Activated CD4-positive, CD25-positive, alpha-beta regulatory T cell treated with anti-CD3 and anti-CD28 coated beads, Interleukin-2, amount 50 U/mL, for 72 hours (primary cell): ENCODE results near the gene SAMD5.
"Not testable (repeated sequence)": the region's sequence is repeated elsewhere in the genome, so short reads cannot be mapped to it uniquely, and the experiment has no call there.

Experiments
- DNase-seq: peaks from one replicate; pipeline ENCODE4 v3.0.0; 2021

The SAMD5 gene

GRCh38 chr6:147530132-147531060 lies 21.9 kb downstream of the SAMD5 start:
- no peak for DNase-seq

GRCh38 chr6:147531321-147531720 lies 22.8 kb downstream of the SAMD5 start:
- no peak for DNase-seq

- DNase-seq: no peak
These were observed 25.8 kb downstream of the SAMD5 start for GRCh38 chr6:147534116-147534860.

GRCh38 chr6:147538821-147539220 lies 30.3 kb downstream of the SAMD5 start:
- DNase-seq: no peak

- DNase-seq: no peak
These were observed 31.6 kb downstream of the SAMD5 start for GRCh38 chr6:147540075-147540474.

- DNase-seq: not testable (repeated sequence)
These were observed 33.9 kb downstream of the SAMD5 start for GRCh38 chr6:147542436-147542835.

- DNase-seq: no peak
These were observed 35.9 kb downstream of the SAMD5 start for GRCh38 chr6:147544420-147544819.

GRCh38 chr6:147546501-147547368 lies 38.2 kb downstream of the SAMD5 start:
- DNase-seq: no peak

GRCh38 chr6:147547369-147547902 lies 38.9 kb downstream of the SAMD5 start:
- DNase-seq: no peak

- DNase-seq: no peak
These were observed 40.5 kb downstream of the SAMD5 start for GRCh38 chr6:147548921-147549475.

GRCh38 chr6:147549531-147549930 lies 41.0 kb downstream of the SAMD5 start:
- DNase-seq: no peak

- no peak for DNase-seq
These were observed 43.5 kb downstream of the SAMD5 start for GRCh38 chr6:147551976-147552375.

GRCh38 chr6:147553099-147553498 lies 44.6 kb downstream of the SAMD5 start:
- no peak for DNase-seq

- no peak for DNase-seq
These were observed 45.8 kb downstream of the SAMD5 start for GRCh38 chr6:147554281-147554680.

- DNase-seq: no peak
These were observed 50.5 kb downstream of the SAMD5 start for GRCh38 chr6:147559006-147559405.

GRCh38 chr6:147560670-147561069 lies 52.2 kb downstream of the SAMD5 start:
- no peak for DNase-seq

- DNase-seq: no peak
These were observed 53.2 kb downstream of the SAMD5 start for GRCh38 chr6:147561726-147562125.

GRCh38 chr6:147563472-147563871 lies 55.0 kb downstream of the SAMD5 start:
- no peak for DNase-seq

- no peak for DNase-seq
These were observed 56.1 kb downstream of the SAMD5 start for GRCh38 chr6:147564556-147564955.

- DNase-seq: no peak
These were observed 57.9 kb downstream of the SAMD5 start for GRCh38 chr6:147566244-147566898.

- DNase-seq: no peak
These were observed 58.8 kb downstream of the SAMD5 start for GRCh38 chr6:147567141-147567805.
